ENCODE results near the gene EYS.
A peak's percentile ranks its signal among the peaks of the same experiment; 100 is the strongest.

Gene EYS

GRCh38 chr6:65231616-65232015, 475.4 kb downstream of the EYS start:
- TF ChIP-seq CTCF (conservative IDR thresholded peaks at IDR 0.05; ENCODE audit: control insufficient read depth, insufficient read depth, low read depth, low read length) = no peak
- DNase-seq (ENCODE audit: low read depth) = no peak
- H3K4me3 ChIP-seq (ENCODE audit: control insufficient read depth, low read depth, low read length) = no peak overlapping the region

GRCh38 chr6:65229825-65230224, 477.2 kb downstream of the EYS start:
- H3K4me3 ChIP-seq (ENCODE audit: control insufficient read depth, low read depth, low read length) = no peak overlapping the region
- peak; percentile 6 for DNase-seq (ENCODE audit: low read depth)
- TF ChIP-seq CTCF (conservative IDR thresholded peaks at IDR 0.05; ENCODE audit: control insufficient read depth, insufficient read depth, low read depth, low read length) = no peak

- no peak for TF ChIP-seq CTCF (conservative IDR thresholded peaks at IDR 0.05; ENCODE audit: control insufficient read depth, insufficient read depth, low read depth, low read length)
- DNase-seq (ENCODE audit: low read depth) = no peak
- no peak overlapping the region for H3K4me3 ChIP-seq (ENCODE audit: control insufficient read depth, low read depth, low read length)
These were observed 485.9 kb downstream of the EYS start for GRCh38 chr6:65221153-65221552.

- DNase-seq (ENCODE audit: low read depth) = no peak
- no peak for TF ChIP-seq CTCF (conservative IDR thresholded peaks at IDR 0.05; ENCODE audit: control insufficient read depth, insufficient read depth, low read depth, low read length)
- no peak overlapping the region for H3K4me3 ChIP-seq (ENCODE audit: control insufficient read depth, low read depth, low read length)
These were observed 504.3 kb downstream of the EYS start for GRCh38 chr6:65202738-65203137.

- TF ChIP-seq CTCF (conservative IDR thresholded peaks at IDR 0.05; ENCODE audit: control insufficient read depth, insufficient read depth, low read depth, low read length) = no peak
- no peak overlapping the region for H3K4me3 ChIP-seq (ENCODE audit: control insufficient read depth, low read depth, low read length)
- DNase-seq (ENCODE audit: low read depth) = no peak
These were observed 507.3 kb downstream of the EYS start for GRCh38 chr6:65199683-65200082.

GRCh38 chr6:65199121-65199520, 507.9 kb downstream of the EYS start:
- H3K4me3 ChIP-seq (ENCODE audit: control insufficient read depth, low read depth, low read length) = no peak overlapping the region
- DNase-seq (ENCODE audit: low read depth) = no peak
- no peak for TF ChIP-seq CTCF (conservative IDR thresholded peaks at IDR 0.05; ENCODE audit: control insufficient read depth, insufficient read depth, low read depth, low read length)

GRCh38 chr6:65191471-65191870, 515.6 kb downstream of the EYS start:
- no peak for DNase-seq (ENCODE audit: low read depth)
- H3K4me3 ChIP-seq (ENCODE audit: control insufficient read depth, low read depth, low read length) = no peak overlapping the region
- TF ChIP-seq CTCF (conservative IDR thresholded peaks at IDR 0.05; ENCODE audit: control insufficient read depth, insufficient read depth, low read depth, low read length) = no peak

Measured in fibroblast of mammary gland (primary cell).